H1 (cell line): Measurements from ENCODE around the gene LCN2. TPM values are rescaled to one million over a fixed set of nuclear protein-coding genes. Genes with fewer than 3 reads are reported as not detected.

Source experiments
- CTCF ChIA-PET: fragments of 300-600 bp; sonication (Branson Sonifier 250); formaldehyde crosslinking; loops from one replicate; lab custom pipeline; 2021; ENCODE audit not compliant: partially characterized antibody; lab: Charles Lee
- POLR2A ChIA-PET: fragments of 300-600 bp; sonication (Branson Sonifier 250); formaldehyde crosslinking; loops from one replicate; lab custom pipeline; 2021; ENCODE audit warnings: inconsistent platforms; ENCODE audit not compliant: partially characterized antibody; lab: Charles Lee
- DNase-seq, 2 experiments: peaks; one replicate each; pipeline versions ENCODE4 v3.0.0 to v3.0.0-alpha.2; 2010 to 2022; ENCODE audit warnings: low spot score in 2 of 2, low read depth in 1 of 2, mixed read lengths in 1 of 2
- FAIRE-seq: peaks from 2 replicates; lab custom pipeline; 2011; peaks lifted over from hg19 to GRCh38; lab: Jason Lieb, UNC
- H2AFZ ChIP-seq: 2 replicates; pipeline ENCODE4 v1.8.1; 2012; ENCODE audit warnings: low read length, inconsistent platforms
- H2AK5ac ChIP-seq: 2 replicates; pipeline ENCODE4 v1.6.1; 2013; ENCODE audit warnings: low read depth, low read length
- H2BK120ac ChIP-seq: replicated peaks from 2 replicates; pipeline ENCODE3; 2013; ENCODE audit warnings: low read depth, low read length, inconsistent platforms
- H2BK12ac ChIP-seq: 2 replicates; pipeline ENCODE4 v1.6.1; 2013; ENCODE audit warnings: low read depth, low read length
- H2BK15ac ChIP-seq: 2 replicates; pipeline ENCODE4 v1.6.1; 2013; ENCODE audit warnings: low read length
- H2BK20ac ChIP-seq: 2 replicates; pipeline ENCODE4 v1.6.1; 2013; ENCODE audit warnings: low read length
- H2BK5ac ChIP-seq: 2 replicates; pipeline ENCODE4 v1.6.1; 2013; ENCODE audit warnings: low read depth, low read length
- H3K14ac ChIP-seq: 2 replicates; pipeline ENCODE4 v1.6.1; 2013; ENCODE audit warnings: inconsistent platforms; ENCODE audit not compliant: insufficient read length
- H3K18ac ChIP-seq: 2 replicates; pipeline ENCODE4 v1.6.1; 2013; ENCODE audit warnings: low read length; ENCODE audit errors: extremely low read depth
- H3K23ac ChIP-seq: 2 replicates; pipeline ENCODE4 v1.6.1; 2013; ENCODE audit warnings: inconsistent platforms; ENCODE audit not compliant: insufficient read length
- H3K23me2 ChIP-seq: 2 replicates; pipeline ENCODE4 v1.6.1; 2013; ENCODE audit warnings: low read depth, low read length
- H3K27ac ChIP-seq: 2 replicates; pipeline ENCODE4 v1.6.1; 2011; ENCODE audit warnings: low read depth, low read length, inconsistent platforms
- H3K27me3 ChIP-seq, 4 experiments: replicated peaks in 1 of 4; 1 replicate in 1 of 4; 2 replicates in 3 of 4; pipeline versions ENCODE4 v1.6.1 to v1.8.1; 2011 to 2013; ENCODE audit warnings: low read length in 3 of 4, mild to moderate bottlenecking in 3 of 4, inconsistent platforms in 2 of 4, mixed read lengths in 2 of 4, moderate library complexity in 1 of 4; ENCODE audit not compliant: control insufficient read depth in 3 of 4, insufficient read depth in 3 of 4; ENCODE audit errors: extremely low read depth in 1 of 4
- H3K36me3 ChIP-seq, 4 experiments: 2 replicates each; pipeline versions ENCODE4 v1.6.1 to v1.8.1; 2011 to 2013; ENCODE audit warnings: mild to moderate bottlenecking in 4 of 4, low read length in 3 of 4, moderate library complexity in 2 of 4, control low read depth in 1 of 4, inconsistent platforms in 1 of 4; ENCODE audit not compliant: insufficient read depth in 4 of 4, control insufficient read depth in 2 of 4
- H3K4ac ChIP-seq: replicated peaks from 2 replicates; pipeline ENCODE3; 2013; ENCODE audit warnings: low read length, low read depth, mixed read lengths, inconsistent platforms; ENCODE audit not compliant: insufficient read length
- H3K4me1 ChIP-seq, 4 experiments: replicated peaks in 1 of 4; 1 replicate in 1 of 4; 2 replicates in 3 of 4; pipeline versions ENCODE4 v1.6.1 to v1.8.1; 2011 to 2013; ENCODE audit warnings: low read length in 3 of 4, inconsistent platforms in 2 of 4, mixed read lengths in 1 of 4; ENCODE audit not compliant: insufficient read depth in 4 of 4, control insufficient read depth in 3 of 4
- H3K4me2 ChIP-seq, 2 experiments: 2 replicates each; pipeline versions ENCODE4 v1.6.1 to v1.8.1; 2011 to 2013; ENCODE audit warnings: low read depth in 2 of 2, low read length in 2 of 2, control low read depth in 1 of 2, inconsistent platforms in 1 of 2, mild to moderate bottlenecking in 1 of 2; ENCODE audit not compliant: insufficient read depth in 1 of 2
- H3K4me3 ChIP-seq, 4 experiments: fragments of 200-600, 300-600 bp in 1 of 4; sonication (generic), shearing (Covaris generic), sonication (Bioruptor Twin) in 1 of 4; 2 replicates each; pipeline versions ENCODE4 v1.5.1 to v1.8.1; 2011 to 2016; ENCODE audit warnings: low read length in 4 of 4, low read depth in 3 of 4, control low read depth in 2 of 4, inconsistent platforms in 2 of 4, mild to moderate bottlenecking in 2 of 4, mixed read lengths in 1 of 4, moderate library complexity in 1 of 4; ENCODE audit not compliant: insufficient read depth in 2 of 4; ENCODE audit errors: extremely low read depth in 1 of 4
- H3K56ac ChIP-seq: replicated peaks from 2 replicates; pipeline ENCODE3; 2013; ENCODE audit warnings: low read depth, mild to moderate bottlenecking, mixed read lengths, low read length, inconsistent platforms; ENCODE audit not compliant: insufficient read length
- H3K79me1 ChIP-seq: 2 replicates; pipeline ENCODE4 v1.6.1; 2013; ENCODE audit warnings: low read depth, low read length, control low read depth
- H3K79me2 ChIP-seq, 2 experiments: 2 replicates each; pipeline versions ENCODE4 v1.6.1 to v1.8.1; 2012 to 2013; ENCODE audit warnings: low read length in 2 of 2, mild to moderate bottlenecking in 2 of 2, inconsistent platforms in 1 of 2; ENCODE audit not compliant: insufficient read depth in 2 of 2, control insufficient read depth in 1 of 2
- H3K9ac ChIP-seq, 4 experiments: replicated peaks in 1 of 4; 1 replicate in 1 of 4; 2 replicates in 3 of 4; pipeline versions ENCODE4 v1.6.1 to v1.8.1; 2011 to 2013; ENCODE audit warnings: low read depth in 3 of 4, low read length in 3 of 4, control low read depth in 2 of 4, mild to moderate bottlenecking in 2 of 4, moderate library complexity in 2 of 4, inconsistent platforms in 1 of 4; ENCODE audit errors: extremely low read depth in 1 of 4
- H3K9me3 ChIP-seq, 2 experiments: 2 replicates each; pipeline versions ENCODE4 v1.6.1 to v1.8.1; 2012 to 2013; ENCODE audit warnings: mild to moderate bottlenecking in 2 of 2, moderate library complexity in 2 of 2, control low read depth in 1 of 2, inconsistent platforms in 1 of 2, low read depth in 1 of 2, low read length in 1 of 2, mixed read lengths in 1 of 2; ENCODE audit not compliant: insufficient read depth in 2 of 2
- H4K20me1 ChIP-seq, 2 experiments: replicated peaks in 1 of 2; 2 replicates each; pipeline versions ENCODE3 to v1.8.1; 2011 to 2013; ENCODE audit warnings: inconsistent platforms in 2 of 2, low read length in 2 of 2, mild to moderate bottlenecking in 1 of 2; ENCODE audit not compliant: insufficient read depth in 2 of 2, control insufficient read depth in 1 of 2
- H4K5ac ChIP-seq: 2 replicates; pipeline ENCODE4 v1.6.1; 2013; ENCODE audit warnings: low read length, low read depth, mixed read lengths, inconsistent platforms; ENCODE audit not compliant: insufficient read length
- H4K8ac ChIP-seq: 2 replicates; pipeline ENCODE4 v1.8.0; 2013; ENCODE audit warnings: mild to moderate bottlenecking, moderate library complexity, low read length, inconsistent platforms; ENCODE audit not compliant: insufficient read depth; ENCODE audit errors: extremely low read depth
- H4K91ac ChIP-seq: replicated peaks from 2 replicates; pipeline ENCODE3; 2013; ENCODE audit warnings: low read length, mixed read lengths, inconsistent platforms; ENCODE audit not compliant: insufficient read length
- ATF3 ChIP-seq: IDR thresholded peaks from 2 replicates; pipeline ENCODE4 v1.6.1; 2011; ENCODE audit warnings: low read depth, mild to moderate bottlenecking, low read length; ENCODE audit not compliant: insufficient read depth
- BCL11A ChIP-seq, 2 experiments: IDR thresholded peaks; one replicate each; pipeline ENCODE4 v1.6.1; 2011; ENCODE audit warnings: low read depth in 2 of 2, low read length in 2 of 2, mild to moderate bottlenecking in 2 of 2
- SAP30 ChIP-seq: fragments of 300-600 bp; sonication (generic); IDR thresholded peaks from 2 replicates; pipeline ENCODE4 v1.7.1; 2012; ENCODE audit warnings: low read length, moderate library complexity, mild to moderate bottlenecking, inconsistent platforms; ENCODE audit not compliant: insufficient read depth, insufficient replicate concordance
- TAF7 ChIP-seq: optimal IDR thresholded peaks from 2 replicates; pipeline ENCODE3; 2011; ENCODE audit warnings: low read depth, mild to moderate bottlenecking, inconsistent platforms, low read length, moderate library complexity, borderline replicate concordance
- TBP ChIP-seq: IDR thresholded peaks from 2 replicates; pipeline ENCODE4 v1.6.1; 2011; ENCODE audit warnings: low read depth, low read length, improper control_type of control experiment
- WGBS, 2 experiments: shearing (Covaris generic) in 1 of 2; methylation state at CpG; one replicate each; pipeline versions ENCODE4 v1.1.6 to v1.1.7; 2013 to 2015; ENCODE audit warnings: low lambda C conversion rate in 2 of 2, mixed read lengths in 2 of 2, inconsistent platforms in 1 of 2, low coverage in 1 of 2, missing lambda C conversion rate in 1 of 2; ENCODE audit not compliant: insufficient replicate concordance in 2 of 2, insufficient coverage in 1 of 2, insufficient read length in 1 of 2; ENCODE audit errors: extremely low coverage in 1 of 2, missing lambda C conversion rate in 1 of 2; 5-methylcytosine and 5-hydroxymethylcytosine counted together
- polyA plus RNA-seq, 7 experiments: library from polyadenylated mRNA; depleted of rRNA in 3 of 7; stranded (reverse) in 5 of 7; unstranded in 2 of 7; fragments of >200 nt in 5 of 7; fragments of 200-250 nt in 2 of 7; gene quantifications; 1 replicate in 5 of 7; 2 replicates in 1 of 7; 4 replicates in 1 of 7; pipeline versions ENCODE4 v1.2.1 to v1.2.3, GENCODE V29; 2011 to 2013; ENCODE audit warnings: missing spikeins in 2 of 7, mixed read lengths in 2 of 7
- total RNA-seq: library from RNA; stranded (reverse); fragmentation: NEBNext Ultra II Directional; extraction: Animal tissue kit (Norgen Biotek cat#: 25700); gene quantifications from 2 replicates; pipeline ENCODE4 v1.2.1, GENCODE V29; 2021

The LCN2 gene
- total and polyA plus RNA-seq, 2 of the 8 experiments (the other 6 are each of a cell fraction or from before 2014, with no cell fraction given), result 1.1 to 1.6 TPM

GRCh38 chr9:128162215-128163026 lies 13.2 kb downstream of the LCN2 start:
- ChIA-PET POLR2A (interaction anchor here (0.6 to 5.1 kb wide), 11 partner anchors 9 to 767 kb away, joined by 3 to 21 read pairs (median 3); partner anchors contain the start of gene PTGES2), CTCF (interaction anchor here (1.0 to 1.9 kb wide), 3 partner anchors 13 to 44 kb away, joined by 3 to 6 read pairs (median 4); no protein-coding TSS in a partner anchor)
- Histone ChIP-seq H3K9ac (no peak overlapping the region), H3K9me3 (no peaks in the 10 kb centered on the region), H2AFZ (no peak overlapping the region), H4K8ac (peak overlapping the region; percentile 57; the same call in 1 of the 2 replicates), H3K4me2 (no peak overlapping the region), H3K56ac (no peak overlapping the region), H4K91ac (no peak overlapping the region), H3K14ac (no peak overlapping the region), H3K27ac (no peak overlapping the region), H2AK5ac (no peak overlapping the region), H3K4me1 (peaks cover 0 to 11% (median 1%) of the 10 kb centered on the region in 4 experiments; a peak in 4 of 7 replicates), H3K4me3 (no peak overlapping the region), H4K20me1 (peaks cover 0 to 4% of the 10 kb centered on the region in 2 experiments), H2BK5ac (no peak overlapping the region), H3K23ac (no peak overlapping the region), H3K18ac (no peak overlapping the region), H2BK12ac (no peak overlapping the region), H3K27me3 (no peaks in the 10 kb centered on the region), H2BK15ac (no peak overlapping the region), H3K79me2 (peaks cover 0 to 4% of the 10 kb centered on the region in 2 experiments; a peak in 1 of 4 replicates), H2BK120ac (no peak overlapping the region), H2BK20ac (no peak overlapping the region), H3K4ac (no peak overlapping the region), H3K23me2 (peaks cover 5% of the 10 kb centered on the region; the same call in 1 of the 2 replicates), H4K5ac (no peak overlapping the region), H3K79me1 (0 out of 2 replicates have a peak, but pooled peaks cover 8% of the 10 kb centered on the region), H3K36me3 (peaks cover 1 to 33% (median 12%) of the 10 kb centered on the region in 4 experiments; a peak in 7 of 8 replicates)
- FAIRE-seq, result no peak
- 96% methylated on average over 10 of the region's 10 CpGs; no CpG with 5 or more reads in 1 of the 2 experiments for WGBS, 2 experiments
- TF ChIP-seq BCL11A (IDR thresholded peaks at IDR 0.05; ENCODE audit: low read depth in 2 of 2, low read length in 2 of 2) (no peak), TAF7 (no peak), TBP (no peak), ATF3 (no peak), SAP30 (no peak)
- no peak for DNase-seq
